Measurements from ENCODE around the gene PRR20G.

Gene PRR20G

GRCh38 chr3:127254033-127254644, 33.7 kb downstream of the PRR20G start:
- H3K9me3 ChIP-seq (ENCODE audit: control insufficient read depth in 1 of 2, low read length in 2 of 2), result no peaks in the 10 kb centered on the region
- H3K27ac ChIP-seq (ENCODE audit: low read length), result no peak overlapping the region
- no peaks in the 10 kb centered on the region for H3K27me3 ChIP-seq (ENCODE audit: low read depth, low read length)
- H3K36me3 ChIP-seq (ENCODE audit: control insufficient read depth in 1 of 2, insufficient read depth in 2 of 2, low read length in 2 of 2), result no peaks in the 10 kb centered on the region
- no peaks in the 10 kb centered on the region for H3K4me1 ChIP-seq (ENCODE audit: control insufficient read depth in 1 of 2, insufficient read depth in 2 of 2, low read length in 2 of 2)
- H3K4me3 ChIP-seq (ENCODE audit: low read depth in 1 of 2, low read length in 2 of 2), result no peak overlapping the region

- Histone ChIP-seq H3K27me3 (ENCODE audit: low read depth, low read length) (no peaks in the 10 kb centered on the region), H3K4me3 (ENCODE audit: low read depth in 1 of 2, low read length in 2 of 2) (no peak overlapping the region), H3K36me3 (ENCODE audit: control insufficient read depth in 1 of 2, insufficient read depth in 2 of 2, low read length in 2 of 2) (no peaks in the 10 kb centered on the region), H3K27ac (ENCODE audit: low read length) (no peak overlapping the region), H3K4me1 (ENCODE audit: control insufficient read depth in 1 of 2, insufficient read depth in 2 of 2, low read length in 2 of 2) (no peaks in the 10 kb centered on the region), H3K9me3 (ENCODE audit: control insufficient read depth in 1 of 2, low read length in 2 of 2) (no peaks in the 10 kb centered on the region)
These were observed 34.4 kb downstream of the PRR20G start for GRCh38 chr3:127253491-127253890.

- no peak overlapping the region for H3K27ac ChIP-seq (ENCODE audit: low read length)
- no peak overlapping the region for H3K4me3 ChIP-seq (ENCODE audit: low read depth in 1 of 2, low read length in 2 of 2)
- peaks cover 3% of the 10 kb centered on the region for H3K27me3 ChIP-seq (ENCODE audit: low read depth, low read length)
- no peaks in the 10 kb centered on the region for H3K4me1 ChIP-seq (ENCODE audit: control insufficient read depth in 1 of 2, insufficient read depth in 2 of 2, low read length in 2 of 2)
- H3K9me3 ChIP-seq (ENCODE audit: control insufficient read depth in 1 of 2, low read length in 2 of 2), result no peaks in the 10 kb centered on the region
- H3K36me3 ChIP-seq (ENCODE audit: control insufficient read depth in 1 of 2, insufficient read depth in 2 of 2, low read length in 2 of 2), result no peaks in the 10 kb centered on the region
These were observed 35.4 kb downstream of the PRR20G start for GRCh38 chr3:127252446-127252845.

- no peaks in the 10 kb centered on the region for H3K36me3 ChIP-seq (ENCODE audit: control insufficient read depth in 1 of 2, insufficient read depth in 2 of 2, low read length in 2 of 2)
- H3K9me3 ChIP-seq (ENCODE audit: control insufficient read depth in 1 of 2, low read length in 2 of 2), result no peaks in the 10 kb centered on the region
- H3K4me3 ChIP-seq (ENCODE audit: low read depth in 1 of 2, low read length in 2 of 2), result no peak overlapping the region
- H3K27me3 ChIP-seq (ENCODE audit: low read depth, low read length), result peaks cover 3% of the 10 kb centered on the region
- no peaks in the 10 kb centered on the region for H3K4me1 ChIP-seq (ENCODE audit: control insufficient read depth in 1 of 2, insufficient read depth in 2 of 2, low read length in 2 of 2)
- no peak overlapping the region for H3K27ac ChIP-seq (ENCODE audit: low read length)
These were observed 37.8 kb downstream of the PRR20G start for GRCh38 chr3:127250032-127250431.

- H3K36me3 ChIP-seq (ENCODE audit: control insufficient read depth in 1 of 2, insufficient read depth in 2 of 2, low read length in 2 of 2), result no peaks in the 10 kb centered on the region
- no peaks in the 10 kb centered on the region for H3K4me1 ChIP-seq (ENCODE audit: control insufficient read depth in 1 of 2, insufficient read depth in 2 of 2, low read length in 2 of 2)
- H3K9me3 ChIP-seq (ENCODE audit: control insufficient read depth in 1 of 2, low read length in 2 of 2), result no peaks in the 10 kb centered on the region
- H3K4me3 ChIP-seq (ENCODE audit: low read depth in 1 of 2, low read length in 2 of 2), result no peak overlapping the region
- no peak overlapping the region for H3K27ac ChIP-seq (ENCODE audit: low read length)
- peaks cover 3% of the 10 kb centered on the region for H3K27me3 ChIP-seq (ENCODE audit: low read depth, low read length)
These were observed 40.6 kb downstream of the PRR20G start for GRCh38 chr3:127247292-127247691.

GRCh38 chr3:127238602-127239001, 49.2 kb downstream of the PRR20G start:
- H3K4me1 ChIP-seq (ENCODE audit: control insufficient read depth in 1 of 2, insufficient read depth in 2 of 2, low read length in 2 of 2), result no peaks in the 10 kb centered on the region
- H3K36me3 ChIP-seq (ENCODE audit: control insufficient read depth in 1 of 2, insufficient read depth in 2 of 2, low read length in 2 of 2), result no peaks in the 10 kb centered on the region
- H3K9me3 ChIP-seq (ENCODE audit: control insufficient read depth in 1 of 2, low read length in 2 of 2), result peaks cover 0 to 4% of the 10 kb centered on the region in 2 donors
- H3K27ac ChIP-seq (ENCODE audit: low read length), result no peak overlapping the region
- no peaks in the 10 kb centered on the region for H3K27me3 ChIP-seq (ENCODE audit: low read depth, low read length)
- no peak overlapping the region for H3K4me3 ChIP-seq (ENCODE audit: low read depth in 1 of 2, low read length in 2 of 2)

- Histone ChIP-seq H3K4me1 (ENCODE audit: control insufficient read depth in 1 of 2, insufficient read depth in 2 of 2, low read length in 2 of 2) (no peaks in the 10 kb centered on the region), H3K27me3 (ENCODE audit: low read depth, low read length) (no peaks in the 10 kb centered on the region), H3K36me3 (ENCODE audit: control insufficient read depth in 1 of 2, insufficient read depth in 2 of 2, low read length in 2 of 2) (no peaks in the 10 kb centered on the region), H3K27ac (ENCODE audit: low read length) (no peak overlapping the region), H3K9me3 (ENCODE audit: control insufficient read depth in 1 of 2, low read length in 2 of 2) (peaks cover 0 to 4% of the 10 kb centered on the region in 2 donors), H3K4me3 (ENCODE audit: low read depth in 1 of 2, low read length in 2 of 2) (no peak overlapping the region)
These were observed 50.0 kb downstream of the PRR20G start for GRCh38 chr3:127237835-127238234.

GRCh38 chr3:127235706-127236105, 52.1 kb downstream of the PRR20G start:
- Histone ChIP-seq H3K27me3 (ENCODE audit: low read depth, low read length) (no peaks in the 10 kb centered on the region), H3K4me1 (ENCODE audit: control insufficient read depth in 1 of 2, insufficient read depth in 2 of 2, low read length in 2 of 2) (no peaks in the 10 kb centered on the region), H3K27ac (ENCODE audit: low read length) (no peak overlapping the region), H3K9me3 (ENCODE audit: control insufficient read depth in 1 of 2, low read length in 2 of 2) (peaks cover 0 to 2% of the 10 kb centered on the region in 2 donors), H3K4me3 (ENCODE audit: low read depth in 1 of 2, low read length in 2 of 2) (no peak overlapping the region), H3K36me3 (ENCODE audit: control insufficient read depth in 1 of 2, insufficient read depth in 2 of 2, low read length in 2 of 2) (no peaks in the 10 kb centered on the region)

GRCh38 chr3:127234778-127235177, 53.1 kb downstream of the PRR20G start:
- H3K27ac ChIP-seq (ENCODE audit: low read length), result no peak overlapping the region
- H3K4me1 ChIP-seq (ENCODE audit: control insufficient read depth in 1 of 2, insufficient read depth in 2 of 2, low read length in 2 of 2), result no peaks in the 10 kb centered on the region
- no peaks in the 10 kb centered on the region for H3K27me3 ChIP-seq (ENCODE audit: low read depth, low read length)
- H3K4me3 ChIP-seq (ENCODE audit: low read depth in 1 of 2, low read length in 2 of 2), result no peak overlapping the region
- no peaks in the 10 kb centered on the region for H3K36me3 ChIP-seq (ENCODE audit: control insufficient read depth in 1 of 2, insufficient read depth in 2 of 2, low read length in 2 of 2)
- H3K9me3 ChIP-seq (ENCODE audit: control insufficient read depth in 1 of 2, low read length in 2 of 2), result peaks cover 0 to 6% of the 10 kb centered on the region in 2 donors
